T47D (cell line): ENCODE results near the gene RAB3A.
"Not testable (repeated sequence)": the region's sequence is repeated elsewhere in the genome, so short reads cannot be mapped to it uniquely, and the experiment has no call there.

ENCODE experiments used
- DNase-seq, 2 experiments: peaks; one replicate each; pipeline versions ENCODE4 v3.0.0 to v3.0.0-alpha.2; 2011 to 2012; ENCODE audit warnings: low read depth in 1 of 2, low spot score in 1 of 2
- JUND ChIP-seq: IDR thresholded peaks from 2 replicates; pipeline ENCODE4 v1.6.1; 2012; ENCODE audit warnings: low read depth
- in situ Hi-C: cut with HindIII; loops from 2 replicates; pipeline ENCODE4 v1.10.0; 2016; ENCODE audit warnings: low sequenced_read_pairs, low pct_unique_long_range_greater_than_20kb

RAB3A gene

DNA sequence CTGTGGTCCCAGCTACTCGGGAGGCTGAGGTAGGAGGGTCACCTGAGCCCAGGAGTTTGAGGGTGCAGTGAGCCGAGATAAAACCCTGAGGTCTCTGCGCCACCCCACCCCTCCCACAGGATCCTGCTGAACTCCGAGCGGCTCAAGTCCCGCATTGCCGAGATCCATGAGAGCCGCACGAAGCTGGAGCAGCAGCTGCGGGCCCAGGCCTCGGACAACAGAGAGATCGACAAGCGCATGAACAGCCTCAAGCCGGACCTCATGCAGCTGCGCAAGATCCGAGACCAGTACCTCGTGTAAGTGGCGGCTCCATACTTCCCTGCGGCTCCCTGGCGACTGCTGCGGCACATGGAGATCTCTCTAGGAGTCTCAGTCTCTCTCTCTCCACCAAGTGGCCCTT is 36.8 kb downstream of the RAB3A start:
- no peak for TF ChIP-seq JUND
- in situ Hi-C loops: no loop called here
- no peak for DNase-seq

DNA sequence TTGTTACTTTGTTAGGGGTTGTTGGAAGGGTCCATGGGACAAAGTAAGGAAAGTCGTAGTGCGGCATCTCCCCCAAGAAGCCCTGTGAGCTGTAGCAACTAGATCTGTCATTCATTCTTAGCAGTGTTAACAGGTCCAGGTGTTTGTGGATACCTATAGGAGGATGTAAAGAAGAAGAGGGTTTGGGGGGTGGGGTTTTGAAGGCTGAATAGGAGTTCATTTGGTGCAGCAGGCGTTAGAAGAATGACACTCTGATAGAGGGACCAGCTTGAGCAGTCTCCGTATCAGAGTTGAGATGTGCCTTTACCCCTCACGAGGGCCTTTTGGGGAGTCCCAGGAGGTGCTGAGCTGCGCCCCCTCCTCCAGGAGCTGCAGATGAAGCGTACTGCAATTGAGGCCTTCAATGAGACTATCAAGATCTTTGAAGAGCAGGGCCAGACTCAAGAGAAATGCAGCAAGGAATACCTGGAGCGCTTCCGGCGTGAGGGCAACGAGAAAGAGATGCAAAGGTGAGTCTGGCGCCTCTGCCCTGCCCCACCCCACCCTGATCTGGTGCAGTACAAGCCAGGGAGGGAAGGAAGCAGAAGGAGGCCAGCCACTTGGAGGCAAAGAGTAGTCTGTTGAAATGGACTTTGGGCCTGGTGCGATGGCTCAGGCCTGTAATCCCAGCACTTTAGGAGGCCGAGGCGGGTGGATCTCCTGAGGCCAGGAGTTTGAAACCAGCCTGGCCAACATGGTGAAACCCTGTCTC is 37.9 kb downstream of the RAB3A start:
- no peak for DNase-seq
- in situ Hi-C loops: no loop called here

DNA sequence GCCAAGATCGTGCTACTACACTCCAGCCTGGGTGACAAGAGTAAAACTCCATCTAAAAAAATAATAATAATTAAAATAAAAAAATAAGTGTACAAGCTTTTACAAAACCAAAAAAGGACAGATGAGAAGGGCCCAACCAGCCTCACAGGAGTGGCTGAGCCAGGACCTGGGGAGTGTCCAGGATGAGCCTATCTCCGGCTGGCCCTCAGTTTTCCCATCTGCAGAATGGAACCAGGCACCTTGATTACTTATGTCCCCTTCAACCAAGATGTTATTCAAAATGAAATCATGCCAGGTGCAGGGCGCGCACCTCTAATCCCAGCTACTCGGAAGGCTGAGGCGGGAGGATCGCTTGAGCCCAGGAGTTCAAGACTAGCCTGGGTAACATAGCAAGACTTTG is 39.8 kb downstream of the RAB3A start:
- in situ Hi-C loops: no loop called here
- DNase-seq: no peak

More for the DNA sequence above, 37.9 kb downstream of the RAB3A start:
- no peak for TF ChIP-seq JUND

DNA sequence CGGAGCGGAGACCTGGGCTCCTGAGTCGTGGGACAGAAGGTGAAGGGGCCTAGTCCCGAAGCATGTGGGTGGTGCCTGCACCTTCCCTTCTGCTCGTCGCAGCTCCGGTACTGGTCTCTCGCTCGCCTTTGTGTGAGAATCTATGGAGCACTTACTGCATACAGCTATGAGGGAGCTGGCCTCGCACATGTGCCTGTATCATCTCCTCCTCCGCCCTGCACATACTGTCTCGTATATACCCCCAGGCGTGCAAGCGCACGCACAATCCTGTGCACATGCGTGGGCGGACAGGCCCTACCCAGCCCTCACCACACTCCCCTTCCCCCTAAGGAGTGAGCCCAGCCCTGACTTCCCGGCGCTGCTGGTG is 42.2 kb downstream of the RAB3A start:
- DNase-seq: no peak
- no peak for TF ChIP-seq JUND
- in situ Hi-C loops: no loop called here

More for the DNA sequence above, 39.8 kb downstream of the RAB3A start:
- TF ChIP-seq JUND: no peak

DNA sequence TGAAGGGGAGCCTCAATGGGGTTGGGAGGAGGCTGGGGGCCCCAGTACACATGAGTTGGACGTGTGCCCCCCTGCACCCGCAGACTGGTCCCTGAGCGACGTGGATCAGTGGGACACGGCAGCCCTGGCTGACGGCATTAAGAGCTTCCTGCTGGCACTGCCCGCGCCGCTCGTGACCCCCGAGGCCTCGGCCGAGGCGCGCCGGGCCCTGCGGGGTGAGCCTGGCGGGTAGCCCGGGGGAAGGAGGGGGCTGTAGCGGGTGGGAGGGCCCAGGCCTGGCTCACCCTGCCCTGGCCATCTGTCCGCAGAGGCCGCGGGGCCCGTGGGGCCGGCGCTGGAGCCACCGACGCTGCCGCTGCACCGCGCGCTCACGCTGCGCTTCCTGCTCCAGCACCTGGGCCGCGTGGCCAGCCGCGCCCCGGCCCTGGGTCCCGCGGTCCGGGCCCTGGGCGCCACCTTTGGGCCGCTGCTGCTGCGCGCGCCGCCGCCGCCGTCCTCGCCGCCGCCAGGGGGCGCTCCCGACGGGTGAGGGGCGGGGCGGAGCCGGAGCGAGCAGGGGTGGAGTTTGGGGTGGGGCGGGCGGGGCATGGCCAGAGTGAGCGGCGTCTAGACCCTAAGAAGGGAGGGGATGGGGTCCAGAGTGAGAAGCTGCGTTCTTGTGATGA is 42.7 kb downstream of the RAB3A start:
- in situ Hi-C loops: no loop called here

DNA sequence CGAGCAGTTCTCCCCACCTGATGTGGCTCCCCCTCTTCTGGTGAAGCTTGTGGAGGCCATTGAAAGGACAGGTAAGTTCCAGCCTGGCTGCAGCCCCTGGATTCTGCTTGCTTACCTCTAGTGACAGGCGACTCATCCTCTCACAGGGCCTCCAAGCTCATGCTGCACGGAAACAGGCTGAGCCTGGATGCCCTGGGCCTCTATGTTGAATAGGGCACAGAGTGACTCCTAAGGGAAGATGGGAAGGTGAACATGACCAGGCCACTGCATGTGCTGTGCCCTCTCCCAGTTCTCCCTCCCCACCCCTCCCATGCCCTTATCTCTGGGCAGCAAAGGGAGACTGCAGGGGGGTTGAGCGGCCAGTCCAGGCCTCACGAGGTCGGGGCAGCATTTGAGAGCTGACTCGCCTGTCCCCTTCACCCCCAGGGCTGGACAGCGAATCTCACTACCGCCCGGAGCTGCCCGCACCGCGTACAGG is 43.3 kb downstream of the RAB3A start:
- no peak for TF ChIP-seq JUND
- DNase-seq: no peak
- in situ Hi-C loops: no loop called here

More for the DNA sequence above, 42.7 kb downstream of the RAB3A start:
- no peak for TF ChIP-seq JUND
- DNase-seq: peak; percentile 76 to 82

DNA sequence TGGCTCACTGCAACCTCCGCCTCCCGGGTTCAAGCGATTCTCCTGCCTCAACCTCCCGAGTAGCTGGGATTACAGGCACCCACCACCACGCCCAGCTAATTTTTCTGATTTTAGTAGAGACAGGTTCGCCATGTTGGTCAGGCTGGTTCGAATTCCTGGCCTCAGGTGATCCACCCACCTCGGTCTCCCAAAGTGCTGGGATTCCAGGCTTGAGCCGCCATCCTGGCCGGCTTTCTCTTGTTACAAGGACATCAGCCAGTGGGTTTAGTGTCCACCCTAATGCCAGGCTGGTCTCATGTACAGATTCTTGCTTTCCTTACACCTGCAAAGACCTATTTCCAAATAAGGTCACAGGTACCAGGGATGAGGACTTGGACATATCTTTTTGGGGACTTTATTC is 44.0 kb downstream of the RAB3A start:
- in situ Hi-C loops: no loop called here
- no peak for DNase-seq
- no peak for TF ChIP-seq JUND

DNA sequence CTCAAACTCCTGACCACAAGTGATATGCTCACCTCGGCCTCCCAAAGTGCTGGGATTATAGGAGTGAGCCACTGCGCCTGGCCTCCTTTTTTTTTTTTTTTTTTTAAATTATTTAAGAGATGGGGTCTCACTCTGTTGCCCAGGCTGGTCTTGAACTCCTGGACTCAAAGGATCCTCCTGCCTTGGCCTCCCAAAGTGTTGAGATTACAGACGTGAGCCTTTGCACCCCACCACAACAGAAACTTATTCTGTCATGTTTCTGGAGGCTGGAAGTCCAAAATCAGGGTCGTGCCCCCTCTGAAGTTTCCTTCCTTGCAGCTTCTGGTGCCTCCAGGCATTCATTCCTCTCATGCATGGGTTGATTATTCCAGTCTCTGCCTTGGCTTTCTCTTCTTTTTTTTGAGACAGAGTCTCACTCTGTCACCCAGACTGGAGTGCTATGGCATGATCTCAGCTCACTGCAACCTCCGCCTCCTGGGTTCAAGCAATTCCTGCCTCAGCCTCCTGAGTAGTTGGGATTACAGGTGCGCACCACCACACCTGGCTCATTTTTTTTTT is 44.7 kb downstream of the RAB3A start:
- DNase-seq, in situ Hi-C loops: not testable (repeated sequence)

DNA sequence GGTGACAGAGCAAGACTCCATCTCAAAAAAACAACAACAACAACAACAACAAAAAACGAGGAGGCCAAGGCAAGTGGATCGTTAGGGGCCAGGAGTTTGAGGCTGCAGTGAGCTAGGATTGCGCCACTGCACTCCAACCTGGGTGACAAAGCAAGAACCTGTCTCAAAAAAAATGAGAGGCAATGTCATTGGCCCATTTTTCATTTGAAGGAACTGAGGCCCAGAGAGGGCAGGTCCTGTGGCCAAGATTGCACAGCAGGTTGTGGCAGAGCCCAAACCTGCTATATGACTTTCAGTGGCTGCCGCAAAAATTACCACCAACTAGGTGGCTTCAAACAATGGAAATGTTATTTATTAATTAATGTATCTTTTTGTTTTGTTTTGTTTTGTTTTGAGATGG is 45.4 kb downstream of the RAB3A start:
- DNase-seq: no peak
- in situ Hi-C loops: no loop called here
- TF ChIP-seq JUND: no peak

DNA sequence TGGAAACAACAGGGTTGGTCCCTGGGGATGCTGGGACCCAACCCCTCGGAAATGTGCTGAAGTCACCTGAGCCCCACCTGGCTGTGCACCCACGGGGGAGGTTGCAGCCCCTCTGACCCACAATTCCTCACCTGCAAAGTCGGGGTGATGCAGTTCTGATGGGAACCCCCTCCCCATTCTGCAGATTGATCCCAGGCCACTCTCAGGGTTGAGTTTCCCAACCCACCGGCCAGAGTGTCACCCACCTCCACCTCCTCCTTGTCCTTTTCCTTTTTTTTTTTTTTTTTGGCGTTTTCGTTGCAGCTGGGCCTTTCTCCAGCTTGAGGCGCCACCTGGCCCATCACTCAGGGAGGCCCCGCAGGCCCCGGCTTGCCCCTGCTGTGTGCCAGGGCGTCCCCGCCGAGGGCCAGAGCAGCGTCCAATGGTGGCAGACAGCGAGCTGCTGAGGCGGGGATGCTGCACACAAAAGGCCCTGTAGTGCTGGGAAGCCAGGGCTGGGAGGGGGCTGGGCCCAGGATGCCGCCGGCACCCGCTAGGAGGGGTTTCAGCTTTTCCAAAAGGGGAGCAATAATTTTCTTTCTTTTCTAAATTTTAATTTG is 46.3 kb downstream of the RAB3A start:
- in situ Hi-C loops: no loop called here
- DNase-seq: no peak
- TF ChIP-seq JUND: no peak

DNA sequence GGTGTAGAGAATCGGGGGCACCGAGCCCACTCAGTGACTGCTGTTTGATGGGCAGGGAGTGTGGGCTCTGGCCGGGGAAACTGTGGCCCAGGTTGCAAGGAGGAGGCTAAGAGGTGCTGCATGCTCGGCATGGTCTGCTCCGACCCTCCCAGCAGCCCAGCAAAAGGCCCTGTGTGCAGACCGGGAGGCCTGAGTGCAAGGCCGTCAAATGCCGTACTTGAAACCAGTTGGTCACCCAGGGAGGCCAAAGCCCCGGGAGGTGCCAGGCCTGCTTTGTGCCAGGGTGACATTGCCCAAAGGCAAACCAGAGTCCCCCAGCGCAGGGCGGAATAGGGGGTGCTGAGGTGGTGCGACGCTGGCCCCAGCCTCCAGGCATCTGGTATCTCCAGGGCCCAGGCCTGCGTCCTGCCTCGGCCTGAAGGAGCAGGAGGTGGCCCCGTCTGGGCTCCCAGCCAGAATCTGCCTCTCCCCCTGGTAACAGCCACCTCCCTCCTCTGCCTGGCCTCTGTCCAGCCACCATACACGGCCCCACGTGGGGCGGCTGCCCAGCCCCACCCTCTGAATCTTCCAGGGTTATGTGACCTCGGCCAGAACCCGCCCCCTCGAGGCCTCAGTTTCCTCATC is 46.9 kb downstream of the RAB3A start:
- DNase-seq: no peak
- no peak for TF ChIP-seq JUND
- in situ Hi-C loops: no loop called here

DNA sequence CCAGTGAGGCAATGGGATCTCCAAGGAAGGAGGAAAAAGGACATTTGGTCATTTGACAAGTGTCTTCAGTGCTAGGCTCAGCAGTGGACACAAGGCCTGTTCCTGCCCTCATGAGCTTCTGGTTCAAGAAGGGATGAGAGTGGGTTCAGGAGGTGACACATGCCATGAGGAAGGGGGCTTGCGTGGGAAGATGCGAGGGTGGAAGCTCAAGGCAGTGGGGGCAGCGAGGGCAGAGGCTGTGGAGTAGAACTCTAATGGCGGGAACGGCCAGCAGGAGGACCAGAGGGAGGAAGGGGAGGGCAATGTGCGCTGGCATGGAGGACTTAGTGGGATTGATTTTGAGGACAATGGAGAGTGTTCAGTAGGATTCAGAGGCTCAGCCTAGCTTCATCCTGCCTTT is 47.6 kb downstream of the RAB3A start:
- in situ Hi-C loops: no loop called here
- TF ChIP-seq JUND: no peak
- DNase-seq: no peak
